Activated CD8-positive, alpha-beta memory T cell treated with anti-CD3 and anti-CD28 coated beads, Interleukin-2, amount 50 U/mL, for 1 hour (primary cell): Measurements from ENCODE around the gene FNIP1.
"Not testable (repeated sequence)": the region's sequence is repeated elsewhere in the genome, so short reads cannot be mapped to it uniquely, and the experiment has no call there.

ENCODE experiments used
- DNase-seq: peaks from one replicate; pipeline ENCODE4 v3.0.0-alpha.2; 2020; ENCODE audit errors: extremely low read depth

Gene FNIP1

GRCh38 chr5:131607903-131608540 is 188.8 kb downstream of the FNIP1 start:
- no peak for DNase-seq

DNA sequence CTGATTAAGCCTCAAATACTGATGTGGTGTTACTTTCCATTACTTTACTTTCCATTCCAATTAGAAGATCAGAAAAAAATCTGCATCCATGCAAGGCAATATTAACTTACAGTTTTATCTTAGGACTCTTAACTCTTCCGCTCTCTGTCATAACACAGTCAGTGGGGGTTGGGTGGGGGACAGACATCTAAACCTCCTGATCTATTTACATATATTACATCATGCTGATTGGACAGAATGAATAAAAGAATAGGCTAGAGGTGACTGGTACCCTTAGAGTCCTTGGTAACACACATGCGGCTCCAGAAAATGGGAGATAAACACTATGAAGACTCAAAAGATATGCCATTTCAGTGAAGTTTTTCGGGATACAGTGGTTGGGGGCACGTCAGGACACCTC is 189.4 kb downstream of the FNIP1 start:
- DNase-seq: no peak

- DNase-seq: no peak
Observed at GRCh38 chr5:131605086-131605485, 191.7 kb downstream of the FNIP1 start.

DNA sequence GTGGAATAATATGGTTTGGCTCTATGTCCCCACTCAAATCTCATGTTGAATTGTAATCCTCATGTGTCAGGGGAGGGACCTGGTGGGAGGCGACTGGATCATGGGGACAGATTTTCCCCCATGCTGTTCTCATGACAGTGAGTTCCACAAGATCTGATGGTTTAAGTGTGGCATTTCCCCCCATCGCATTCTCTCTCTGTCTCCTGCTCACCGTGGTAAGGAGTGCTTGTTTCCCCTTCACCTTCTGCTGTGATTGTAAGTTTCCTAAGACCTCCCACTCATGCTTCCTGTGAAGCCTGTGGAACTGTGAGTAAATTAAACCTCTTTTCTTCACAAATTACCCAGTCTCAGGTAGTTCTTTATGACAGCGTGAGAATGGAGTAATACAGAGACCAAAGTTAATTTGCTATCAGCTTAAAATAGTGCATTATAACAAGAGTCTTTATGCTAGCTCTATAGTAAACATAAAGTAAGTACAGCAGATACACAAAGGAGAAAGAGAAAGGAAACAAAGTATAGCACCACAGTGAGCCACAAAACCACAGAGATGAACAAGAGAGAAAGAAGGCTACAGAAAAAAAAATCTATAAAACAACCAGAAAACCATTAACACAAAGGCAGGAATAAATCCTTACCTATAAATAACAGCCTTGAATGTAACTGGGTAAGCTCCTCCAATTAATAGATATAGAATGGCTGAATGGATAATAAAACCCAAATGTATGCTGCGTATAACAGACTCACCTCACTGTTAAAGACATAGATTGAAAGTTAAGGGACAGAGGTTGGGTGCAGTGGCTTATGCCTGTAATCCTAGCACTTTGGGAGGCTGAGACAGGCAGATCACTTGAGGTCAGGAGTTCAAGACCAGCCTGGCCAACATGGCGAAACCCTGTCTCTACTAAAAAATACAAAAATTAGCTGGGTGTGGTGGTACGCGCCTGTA is 201.5 kb downstream of the FNIP1 start:
- DNase-seq: no peak

GRCh38 chr5:131593921-131594320 is 202.9 kb downstream of the FNIP1 start:
- DNase-seq: no peak

- DNase-seq: not testable (repeated sequence)
Observed at GRCh38 chr5:131593436-131593835, 203.4 kb downstream of the FNIP1 start.
